ENCODE data around the gene SAXO2. TPM values are rescaled to one million over a fixed set of nuclear protein-coding genes. Genes with fewer than 3 reads are reported as not detected.
"Not testable (repeated sequence)": the region's sequence is repeated elsewhere in the genome, so short reads cannot be mapped to it uniquely, and the experiment has no call there.

The SAXO2 gene
- total RNA-seq, 1 donor = 1.4 TPM

DNA sequence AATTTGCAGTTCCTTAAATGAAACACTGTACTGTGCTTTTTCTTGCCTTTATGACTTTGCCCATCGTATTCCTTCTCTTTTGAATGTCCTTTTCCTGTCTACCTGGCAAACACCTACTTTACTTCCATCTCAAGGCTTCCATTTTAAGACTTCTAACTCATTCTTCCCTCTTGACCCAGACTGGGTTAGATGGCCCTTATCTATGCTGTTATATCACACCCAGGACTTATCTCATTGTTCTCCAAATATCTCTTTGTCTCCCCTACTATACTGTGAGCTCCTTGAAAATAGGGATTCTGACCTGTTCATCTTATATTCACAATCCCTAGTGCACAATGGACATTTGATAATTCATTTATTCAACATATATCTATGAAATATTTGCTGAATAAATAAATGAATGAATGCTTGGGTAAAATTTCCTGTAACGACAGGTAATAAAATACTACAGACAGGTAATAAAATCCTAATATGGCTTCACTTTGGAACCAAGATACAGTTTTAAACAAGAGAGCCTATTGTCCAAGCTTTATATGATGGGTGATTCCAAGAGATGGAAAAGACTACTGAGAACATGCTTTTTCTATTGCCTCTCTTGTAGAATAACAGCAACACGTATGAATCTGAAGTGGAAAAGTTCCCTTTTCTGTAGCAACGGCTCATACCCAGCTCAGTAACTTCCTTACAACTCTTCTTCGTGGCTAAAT lies 22.8 kb upstream of the SAXO2 start:
- no peak overlapping the region for H3K4me3 ChIP-seq (ENCODE audit: low read depth, low read length)
- no peak for DNase-seq (ENCODE audit: low read depth)
- TF ChIP-seq, protein P1, sequence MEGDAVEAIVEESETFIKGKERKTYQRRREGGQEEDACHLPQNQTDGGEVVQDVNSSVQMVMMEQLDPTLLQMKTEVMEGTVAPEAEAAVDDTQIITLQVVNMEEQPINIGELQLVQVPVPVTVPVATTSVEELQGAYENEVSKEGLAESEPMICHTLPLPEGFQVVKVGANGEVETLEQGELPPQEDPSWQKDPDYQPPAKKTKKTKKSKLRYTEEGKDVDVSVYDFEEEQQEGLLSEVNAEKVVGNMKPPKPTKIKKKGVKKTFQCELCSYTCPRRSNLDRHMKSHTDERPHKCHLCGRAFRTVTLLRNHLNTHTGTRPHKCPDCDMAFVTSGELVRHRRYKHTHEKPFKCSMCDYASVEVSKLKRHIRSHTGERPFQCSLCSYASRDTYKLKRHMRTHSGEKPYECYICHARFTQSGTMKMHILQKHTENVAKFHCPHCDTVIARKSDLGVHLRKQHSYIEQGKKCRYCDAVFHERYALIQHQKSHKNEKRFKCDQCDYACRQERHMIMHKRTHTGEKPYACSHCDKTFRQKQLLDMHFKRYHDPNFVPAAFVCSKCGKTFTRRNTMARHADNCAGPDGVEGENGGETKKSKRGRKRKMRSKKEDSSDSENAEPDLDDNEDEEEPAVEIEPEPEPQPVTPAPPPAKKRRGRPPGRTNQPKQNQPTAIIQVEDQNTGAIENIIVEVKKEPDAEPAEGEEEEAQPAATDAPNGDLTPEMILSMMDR (IDR thresholded peaks at IDR 0.05; ENCODE audit: insufficient read depth, low read length) = no peak

GRCh38 chr15:82241836-82242499 lies 20.6 kb upstream of the SAXO2 start:
- not testable (repeated sequence) for H3K4me3 ChIP-seq (ENCODE audit: low read depth, low read length)
- DNase-seq (ENCODE audit: low read depth) = peak; percentile 13

DNA sequence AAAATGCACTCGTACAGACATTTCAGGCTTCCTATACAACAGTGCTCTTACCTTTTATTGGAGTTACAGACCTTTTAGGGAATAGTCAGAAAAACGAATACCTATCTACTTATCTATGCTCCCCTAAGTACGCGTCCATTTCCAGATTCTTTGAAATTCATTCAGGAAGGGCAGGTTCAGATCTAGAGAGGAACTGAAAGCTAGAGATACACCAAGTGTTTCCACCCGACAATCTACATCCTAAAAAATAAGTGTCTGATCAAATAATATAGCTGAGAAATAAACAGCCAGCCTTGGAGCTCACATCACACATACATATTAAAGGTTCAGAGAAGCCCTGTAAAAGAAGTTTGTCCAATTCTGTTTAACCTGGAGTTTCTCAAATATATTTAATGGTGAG lies 19.0 kb upstream of the SAXO2 start:
- not testable (repeated sequence) for DNase-seq (ENCODE audit: low read depth); H3K4me3 ChIP-seq (ENCODE audit: low read depth, low read length)

DNA sequence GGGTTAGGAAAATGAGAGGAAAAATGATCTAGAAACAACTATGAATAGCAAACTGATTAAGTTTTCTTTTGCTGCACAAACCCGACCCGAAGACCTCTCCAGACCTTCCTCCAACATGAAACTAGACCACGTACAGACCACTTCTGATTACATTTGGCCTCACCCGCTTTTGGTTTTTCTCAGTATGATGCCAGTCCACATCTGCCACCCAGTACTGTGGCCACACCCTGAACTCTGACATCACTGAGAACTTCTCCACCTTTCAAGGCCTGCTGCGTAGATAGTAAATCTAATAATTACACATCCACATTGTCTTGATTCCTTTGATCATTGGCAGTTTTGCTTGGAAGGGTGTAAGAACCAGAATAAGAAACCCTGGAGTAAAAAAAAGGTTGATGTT lies 16.7 kb upstream of the SAXO2 start:
- DNase-seq (ENCODE audit: low read depth); H3K4me3 ChIP-seq (ENCODE audit: low read depth, low read length): not testable (repeated sequence)

GRCh38 chr15:82248261-82248660 lies 14.4 kb upstream of the SAXO2 start:
- DNase-seq (ENCODE audit: low read depth) = not testable (repeated sequence)

GRCh38 chr15:82261566-82262421 lies 824 bp upstream of the SAXO2 start:
- peak overlapping the region; percentile 81 for H3K4me3 ChIP-seq (ENCODE audit: low read depth, low read length)
- DNase-seq (ENCODE audit: low read depth) = peak; percentile 43

More at GRCh38 chr15:82248261-82248660, 14.4 kb upstream of the SAXO2 start:
- H3K4me3 ChIP-seq (ENCODE audit: low read depth, low read length) = not testable (repeated sequence)

GRCh38 chr15:82263350-82263749 lies 732 bp downstream of the SAXO2 start:
- H3K4me3 ChIP-seq (ENCODE audit: low read depth, low read length) = peak overlapping the region; percentile 81
- TF ChIP-seq, protein P1 (IDR thresholded peaks at IDR 0.05; ENCODE audit: insufficient read depth, low read length) = no peak
- DNase-seq (ENCODE audit: low read depth) = no peak

GRCh38 chr15:82267137-82267536 lies 4.5 kb downstream of the SAXO2 start:
- H3K4me3 ChIP-seq (ENCODE audit: low read depth, low read length); DNase-seq (ENCODE audit: low read depth): not testable (repeated sequence)

DNA sequence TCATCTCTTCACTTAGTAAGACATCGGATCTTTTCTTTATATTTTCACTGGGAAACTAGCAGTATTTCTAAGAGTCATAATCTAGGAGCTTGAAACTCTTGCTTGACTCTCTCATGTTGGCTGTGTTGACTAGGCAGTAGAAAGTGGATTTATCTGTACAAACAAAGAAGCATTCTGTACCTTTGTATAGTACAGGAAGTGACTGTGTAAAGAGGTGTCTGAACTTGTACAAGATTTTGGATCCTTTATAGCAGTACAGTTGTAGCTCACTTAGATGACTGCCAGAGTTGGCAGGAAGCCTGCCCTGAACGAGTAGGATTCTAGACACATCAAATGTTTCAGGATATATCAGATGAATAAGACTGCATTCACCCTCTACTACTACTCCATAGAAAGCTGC lies 5.8 kb downstream of the SAXO2 start:
- DNase-seq (ENCODE audit: low read depth); H3K4me3 ChIP-seq (ENCODE audit: low read depth, low read length): not testable (repeated sequence)

- H3K4me3 ChIP-seq (ENCODE audit: low read depth, low read length) = no peak overlapping the region
- TF ChIP-seq, protein P1 (IDR thresholded peaks at IDR 0.05; ENCODE audit: insufficient read depth, low read length) = no peak
- DNase-seq (ENCODE audit: low read depth) = no peak
Observed at GRCh38 chr15:82272154-82272553, 9.5 kb downstream of the SAXO2 start.

All from fibroblast of the aortic adventitia (primary cell).